H1 (cell line): ENCODE data around the gene PGLYRP4. TPM values are rescaled to one million over a fixed set of nuclear protein-coding genes. Genes with fewer than 3 reads are reported as not detected.

ENCODE experiments used
- ASH2L ChIP-seq: fragments of 200-600, 300-600 bp; sonication (generic); IDR thresholded peaks from one replicate; pipeline ENCODE4 v1.7.1; 2017; ENCODE audit warnings: low read length
- ATF2 ChIP-seq: IDR thresholded peaks from 2 replicates; pipeline ENCODE4 v1.6.1; 2012; ENCODE audit warnings: low read length, inconsistent platforms
- BRCA1 ChIP-seq: IDR thresholded peaks from 2 replicates; pipeline ENCODE4 v1.6.1; 2012; ENCODE audit warnings: low read depth, low read length, improper control_type of control experiment
- GTF2F1 ChIP-seq: IDR thresholded peaks from 2 replicates; pipeline ENCODE4 v1.6.1; 2012; ENCODE audit warnings: low read depth, low read length, improper control_type of control experiment, borderline replicate concordance
- POLR2A ChIP-seq, 2 experiments: IDR thresholded peaks; 1 replicate in 1 of 2; 2 replicates in 1 of 2; pipeline ENCODE4 v1.6.1; 2011; ENCODE audit warnings: low read depth in 2 of 2, low read length in 2 of 2, mild to moderate bottlenecking in 2 of 2; ENCODE audit errors: control extremely low read depth in 1 of 2
- POU5F1 ChIP-seq: IDR thresholded peaks from 2 replicates; pipeline ENCODE4 v1.6.1; 2011; ENCODE audit warnings: low read depth, mild to moderate bottlenecking, low read length, moderate library complexity
- SP2 ChIP-seq: IDR thresholded peaks from 2 replicates; pipeline ENCODE4 v1.6.1; 2012; ENCODE audit warnings: mild to moderate bottlenecking, low read length, inconsistent platforms
- polyA plus RNA-seq, 7 experiments: library from polyadenylated mRNA; depleted of rRNA in 3 of 7; stranded (reverse) in 5 of 7; unstranded in 2 of 7; fragments of >200 nt in 5 of 7; fragments of 200-250 nt in 2 of 7; gene quantifications; 1 replicate in 5 of 7; 2 replicates in 1 of 7; 4 replicates in 1 of 7; pipeline versions ENCODE4 v1.2.1 to v1.2.3, GENCODE V29; 2011 to 2013; ENCODE audit warnings: missing spikeins in 2 of 7, mixed read lengths in 2 of 7
- total RNA-seq: library from RNA; stranded (reverse); fragmentation: NEBNext Ultra II Directional; extraction: Animal tissue kit (Norgen Biotek cat#: 25700); gene quantifications from 2 replicates; pipeline ENCODE4 v1.2.1, GENCODE V29; 2021

Gene PGLYRP4
- total and polyA plus RNA-seq, 2 of the 8 experiments (the other 6 are each of a cell fraction or from before 2014, with no cell fraction given) = not detected

- TF ChIP-seq GTF2F1 = no peak
- TF ChIP-seq POU5F1 = no peak
- no peak for TF ChIP-seq ASH2L
- no peak for TF ChIP-seq POLR2A (IDR thresholded peaks at IDR 0.05; ENCODE audit: control extremely low read depth in 1 of 2, low read depth in 2 of 2, low read length in 2 of 2)
- no peak for TF ChIP-seq ATF2
- no peak for TF ChIP-seq BRCA1
- no peak for TF ChIP-seq SP2
These were observed 49.4 kb upstream of the PGLYRP4 start (continued) for GRCh38 chr1:153397924-153398651.
